HepG2 (cell line): ENCODE measurements around the gene ATG9A. TPM values are rescaled to one million over a fixed set of nuclear protein-coding genes. Genes with fewer than 3 reads are reported as not detected.

Experiments used
- FOXM1 ChIP-seq: sonication (generic); formaldehyde crosslinking; IDR thresholded peaks from 2 replicates; pipeline ENCODE4 v1.5.0; 2020; ENCODE audit warnings: missing genetic modification reagents
- FOXO1 ChIP-seq: sonication (generic); formaldehyde crosslinking; IDR thresholded peaks from 2 replicates; pipeline ENCODE4 v1.4.0; 2020; ENCODE audit warnings: missing genetic modification reagents
- KAT8 ChIP-seq: IDR thresholded peaks from 2 replicates; pipeline ENCODE4 v1.6.1; 2016; ENCODE audit warnings: missing genetic modification reagents, missing compliant biosample characterization
- MAF1 ChIP-seq: sonication (generic); formaldehyde crosslinking; IDR thresholded peaks from 2 replicates; pipeline ENCODE4 v1.5.0; 2020; ENCODE audit warnings: missing genetic modification reagents, borderline replicate concordance
- PAXIP1 ChIP-seq: sonication (generic); formaldehyde crosslinking; conservative IDR thresholded peaks from 2 replicates; pipeline ENCODE4 v1.4.0; 2020; ENCODE audit warnings: mild to moderate bottlenecking, missing genetic modification reagents, moderate library complexity
- PHF8 ChIP-seq: sonication (generic); formaldehyde crosslinking; IDR thresholded peaks from 2 replicates; pipeline ENCODE4 v1.5.0; 2020; ENCODE audit warnings: missing genetic modification reagents
- POLR2AphosphoS5 ChIP-seq: IDR thresholded peaks from 2 replicates; pipeline ENCODE4 v1.6.1; 2012; ENCODE audit warnings: low read depth, low read length
- SIN3B ChIP-seq: fragments of 150-350 bp; IDR thresholded peaks from 2 replicates; pipeline ENCODE4 v1.6.1; 2014; ENCODE audit warnings: low read length
- SP5 ChIP-seq: IDR thresholded peaks from 2 replicates; pipeline ENCODE4 v1.6.1; 2016; ENCODE audit warnings: low read depth, borderline replicate concordance
- ZNF160 ChIP-seq: sonication (generic); formaldehyde crosslinking; IDR thresholded peaks from 2 replicates; pipeline ENCODE4 v1.8.0; 2022; ENCODE audit warnings: mild to moderate bottlenecking, inconsistent platforms, missing genetic modification reagents
- ZNF235 ChIP-seq: sonication (generic); formaldehyde crosslinking; IDR thresholded peaks from 2 replicates; pipeline ENCODE4 v1.8.1; 2023; ENCODE audit warnings: mild to moderate bottlenecking, missing genetic modification reagents, borderline replicate concordance
- ZNF282 ChIP-seq: fragments of 450-650 bp; IDR thresholded peaks from 2 replicates; pipeline ENCODE4 v1.6.1; 2018; ENCODE audit not compliant: partially characterized antibody
- ZNF574 ChIP-seq: sonication (generic); formaldehyde crosslinking; IDR thresholded peaks from 2 replicates; pipeline ENCODE4 v1.4.0; 2020; ENCODE audit warnings: missing genetic modification reagents
- ZNF816 ChIP-seq: sonication (generic); formaldehyde crosslinking; IDR thresholded peaks from 2 replicates; pipeline ENCODE4 v1.8.0; 2022; ENCODE audit warnings: missing genetic modification reagents, mild to moderate bottlenecking, borderline replicate concordance
- polyA plus RNA-seq, 8 experiments: library from polyadenylated mRNA; depleted of rRNA in 3 of 8; stranded (reverse) in 7 of 8; unstranded in 1 of 8; fragments of >200 nt; fragmentation: Illumina TruSeq in 4 of 8; extraction: Trizol in 4 of 8; gene quantifications; 2 replicates each; pipeline versions ENCODE4 v1.2.1 to v1.2.3, GENCODE V29; 2011 to 2016; ENCODE audit warnings: low read depth in 4 of 8, missing spikeins in 1 of 8, mixed read lengths in 1 of 8; ENCODE audit not compliant: insufficient read depth in 1 of 8
- total RNA-seq, 5 experiments: library from RNA; depleted of rRNA; stranded (reverse); fragments of >200 nt; fragmentation: Illumina TruSeq; extraction: Trizol; gene quantifications; 2 replicates each; pipeline ENCODE4 v1.2.3, GENCODE V29; 2016; ENCODE audit warnings: low read depth in 1 of 5
- TF ChIP-seq, protein P1 (sequence below): IDR thresholded peaks from 2 replicates; pipeline ENCODE4 v1.6.1; 2016; ENCODE audit warnings: missing biosample characterization, missing genetic modification reagents, low read depth
- TF ChIP-seq, protein P2 (sequence below): sonication (generic); formaldehyde crosslinking; IDR thresholded peaks from 2 replicates; pipeline ENCODE4 v1.4.0; 2020; ENCODE audit warnings: missing genetic modification reagents
- TF ChIP-seq, protein P3 (sequence below): sonication (generic); formaldehyde crosslinking; IDR thresholded peaks from 2 replicates; pipeline ENCODE4 v1.8.0; 2022; ENCODE audit warnings: mild to moderate bottlenecking, missing genetic modification reagents, moderate library complexity

ATG9A gene
- total and polyA plus RNA-seq, 2 of the 13 experiments (the other 11 are each of a cell fraction or from before 2014, with no cell fraction given), result 35.0 to 131 TPM

DNA sequence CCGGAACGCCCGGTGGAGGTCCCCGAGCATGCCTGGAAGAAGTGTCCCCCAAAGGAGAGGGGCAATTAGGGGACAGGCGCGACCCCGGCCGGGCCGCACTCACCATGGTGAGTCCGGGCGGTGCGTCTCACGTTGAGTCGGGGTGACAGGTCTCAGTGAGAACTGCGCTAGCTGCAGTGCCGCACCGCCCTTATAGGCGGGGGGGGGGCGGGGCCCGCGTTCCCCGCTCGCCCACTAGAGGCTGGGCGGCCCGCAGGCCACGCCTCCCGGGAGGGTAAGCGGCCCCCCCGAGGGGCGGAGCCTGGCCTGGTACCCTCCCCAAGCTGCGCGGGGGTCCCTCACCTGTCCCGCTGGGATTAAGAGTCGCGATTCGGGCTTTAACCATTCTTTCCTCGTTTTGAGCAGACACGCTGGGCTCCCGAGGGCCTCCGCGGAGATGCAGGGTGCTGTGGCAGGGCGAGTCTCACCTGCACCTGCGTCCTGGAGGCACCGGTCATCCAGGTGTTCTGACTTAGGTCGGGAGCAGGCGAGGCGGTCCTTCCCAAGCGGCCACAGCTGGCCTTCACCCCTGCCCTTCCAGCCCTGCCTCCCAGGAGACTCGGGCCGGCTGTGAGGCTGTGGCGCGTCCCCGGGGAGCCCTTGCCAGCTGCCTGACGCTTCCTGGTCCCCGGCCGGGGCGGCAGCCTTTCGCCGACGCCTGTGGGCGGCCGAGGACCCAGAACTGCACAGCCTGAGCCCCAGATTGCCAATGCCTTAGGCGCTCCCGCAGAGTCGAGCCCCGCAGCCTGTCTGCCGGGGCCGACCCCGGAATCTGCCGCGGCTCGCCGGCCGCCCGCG is 24.5 kb upstream of the ATG9A start, which contains the start of gene TUBA4A (continued):
- TF ChIP-seq SP5 (peak; percentile 62; the same call in 1 of the 2 replicates), PHF8 (CRISPR knock-in tag) (no peak; the same call in 1 of the 2 replicates), POLR2AphosphoS5 (peak; percentile 84), ZNF282 (no peak), FOXO1 (CRISPR knock-in tag) (0 out of 2 replicates have a peak, but pooled peaks have one; percentile 7), ZNF235 (CRISPR knock-in tag) (no peak), ZNF160 (no peak), MAF1 (CRISPR knock-in tag) (0 out of 2 replicates have a peak, but pooled peaks have one; percentile 37), SIN3B (no peak), KAT8 (peak; percentile 19; the same call in 1 of the 2 replicates), FOXM1 (no peak), ZNF816 (CRISPR knock-in tag) (no peak), PAXIP1 (peak; percentile 47), ZNF574 (peak; percentile 46)
- TF ChIP-seq, protein P1, sequence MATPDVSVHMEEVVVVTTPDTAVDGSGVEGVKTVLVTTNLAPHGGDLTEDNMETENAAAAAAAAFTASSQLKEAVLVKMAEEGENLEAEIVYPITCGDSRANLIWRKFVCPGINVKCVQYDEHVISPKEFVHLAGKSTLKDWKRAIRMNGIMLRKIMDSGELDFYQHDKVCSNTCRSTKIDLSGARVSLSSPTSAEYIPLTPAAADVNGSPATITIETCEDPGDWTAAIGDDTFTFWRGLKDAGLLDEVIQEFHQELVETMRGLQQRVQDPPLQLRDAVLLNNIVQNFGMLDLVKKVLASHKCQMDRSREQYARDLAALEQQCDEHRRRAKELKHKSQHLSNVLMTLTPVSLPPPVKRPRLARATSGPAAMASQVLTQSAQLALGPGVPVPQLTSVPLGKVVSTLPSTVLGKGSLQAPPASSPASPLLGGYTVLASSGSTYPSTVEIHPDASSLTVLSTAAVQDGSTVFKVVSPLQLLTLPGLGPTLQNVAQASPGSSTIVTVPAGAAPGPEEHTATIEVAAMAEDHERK (CRISPR knock-in tag), result no peak
- TF ChIP-seq, protein P2, sequence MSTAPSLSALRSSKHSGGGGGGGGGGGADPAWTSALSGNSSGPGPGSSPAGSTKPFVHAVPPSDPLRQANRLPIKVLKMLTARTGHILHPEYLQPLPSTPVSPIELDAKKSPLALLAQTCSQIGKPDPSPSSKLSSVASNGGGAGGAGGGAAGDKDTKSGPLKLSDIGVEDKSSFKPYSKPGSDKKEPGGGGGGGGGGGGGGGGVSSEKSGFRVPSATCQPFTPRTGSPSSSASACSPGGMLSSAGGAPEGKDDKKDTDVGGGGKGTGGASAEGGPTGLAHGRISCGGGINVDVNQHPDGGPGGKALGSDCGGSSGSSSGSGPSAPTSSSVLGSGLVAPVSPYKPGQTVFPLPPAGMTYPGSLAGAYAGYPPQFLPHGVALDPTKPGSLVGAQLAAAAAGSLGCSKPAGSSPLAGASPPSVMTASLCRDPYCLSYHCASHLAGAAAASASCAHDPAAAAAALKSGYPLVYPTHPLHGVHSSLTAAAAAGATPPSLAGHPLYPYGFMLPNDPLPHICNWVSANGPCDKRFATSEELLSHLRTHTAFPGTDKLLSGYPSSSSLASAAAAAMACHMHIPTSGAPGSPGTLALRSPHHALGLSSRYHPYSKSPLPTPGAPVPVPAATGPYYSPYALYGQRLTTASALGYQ, result peak; percentile 70; the same call in 1 of the 2 replicates
- TF ChIP-seq, protein P3, sequence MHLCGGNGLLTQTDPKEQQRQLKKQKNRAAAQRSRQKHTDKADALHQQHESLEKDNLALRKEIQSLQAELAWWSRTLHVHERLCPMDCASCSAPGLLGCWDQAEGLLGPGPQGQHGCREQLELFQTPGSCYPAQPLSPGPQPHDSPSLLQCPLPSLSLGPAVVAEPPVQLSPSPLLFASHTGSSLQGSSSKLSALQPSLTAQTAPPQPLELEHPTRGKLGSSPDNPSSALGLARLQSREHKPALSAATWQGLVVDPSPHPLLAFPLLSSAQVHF (CRISPR knock-in tag), result no peak
